GM12875 (cell line): ENCODE results near the gene MDGA2.

Experiments
- H3K4me3 ChIP-seq: one replicate; pipeline ENCODE4 v1.5.1; 2011; ENCODE audit warnings: low read depth, low read length, control low read depth
- TF ChIP-seq, protein P1 (sequence below): IDR thresholded peaks from 2 replicates; pipeline ENCODE4 v1.5.1; 2011; ENCODE audit warnings: low read depth, mild to moderate bottlenecking, control low read depth, inconsistent platforms, low read length, moderate library complexity, borderline replicate concordance; ENCODE audit not compliant: insufficient read depth

The MDGA2 gene

GRCh38 chr14:46840944-46841720 lies 834.3 kb downstream of the MDGA2 start:
- TF ChIP-seq, protein P1, sequence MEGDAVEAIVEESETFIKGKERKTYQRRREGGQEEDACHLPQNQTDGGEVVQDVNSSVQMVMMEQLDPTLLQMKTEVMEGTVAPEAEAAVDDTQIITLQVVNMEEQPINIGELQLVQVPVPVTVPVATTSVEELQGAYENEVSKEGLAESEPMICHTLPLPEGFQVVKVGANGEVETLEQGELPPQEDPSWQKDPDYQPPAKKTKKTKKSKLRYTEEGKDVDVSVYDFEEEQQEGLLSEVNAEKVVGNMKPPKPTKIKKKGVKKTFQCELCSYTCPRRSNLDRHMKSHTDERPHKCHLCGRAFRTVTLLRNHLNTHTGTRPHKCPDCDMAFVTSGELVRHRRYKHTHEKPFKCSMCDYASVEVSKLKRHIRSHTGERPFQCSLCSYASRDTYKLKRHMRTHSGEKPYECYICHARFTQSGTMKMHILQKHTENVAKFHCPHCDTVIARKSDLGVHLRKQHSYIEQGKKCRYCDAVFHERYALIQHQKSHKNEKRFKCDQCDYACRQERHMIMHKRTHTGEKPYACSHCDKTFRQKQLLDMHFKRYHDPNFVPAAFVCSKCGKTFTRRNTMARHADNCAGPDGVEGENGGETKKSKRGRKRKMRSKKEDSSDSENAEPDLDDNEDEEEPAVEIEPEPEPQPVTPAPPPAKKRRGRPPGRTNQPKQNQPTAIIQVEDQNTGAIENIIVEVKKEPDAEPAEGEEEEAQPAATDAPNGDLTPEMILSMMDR = no peak
- no peak overlapping the region for H3K4me3 ChIP-seq

- TF ChIP-seq, protein P1 = no peak
These were observed 855.1 kb downstream of the MDGA2 start for GRCh38 chr14:46820291-46820690.

DNA sequence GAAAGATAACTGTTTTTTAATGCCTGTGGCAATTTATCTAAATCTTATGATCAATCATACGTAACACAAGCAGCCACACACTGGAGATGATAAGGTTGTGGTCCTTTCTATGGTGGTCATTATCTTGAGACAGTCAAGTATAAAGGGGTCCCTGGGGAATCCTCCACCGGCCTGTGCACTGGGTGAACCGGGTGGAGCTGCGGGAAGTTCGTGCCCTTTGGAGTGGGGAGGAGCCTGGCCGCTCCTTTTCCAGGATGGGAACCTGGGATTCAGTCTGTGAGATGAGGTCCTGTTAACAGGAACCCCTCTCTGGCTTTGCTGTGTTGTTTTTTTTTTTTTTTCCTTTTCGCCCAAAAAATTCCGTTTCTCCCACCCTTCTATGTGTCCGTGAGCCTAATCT lies 856.3 kb downstream of the MDGA2 start:
- no peak overlapping the region for H3K4me3 ChIP-seq
- TF ChIP-seq, protein P1 = no peak

More at GRCh38 chr14:46820291-46820690, 855.1 kb downstream of the MDGA2 start:
- H3K4me3 ChIP-seq = no peak overlapping the region

GRCh38 chr14:46818147-46818546 lies 857.3 kb downstream of the MDGA2 start:
- TF ChIP-seq, protein P1 = no peak
- no peak overlapping the region for H3K4me3 ChIP-seq

DNA sequence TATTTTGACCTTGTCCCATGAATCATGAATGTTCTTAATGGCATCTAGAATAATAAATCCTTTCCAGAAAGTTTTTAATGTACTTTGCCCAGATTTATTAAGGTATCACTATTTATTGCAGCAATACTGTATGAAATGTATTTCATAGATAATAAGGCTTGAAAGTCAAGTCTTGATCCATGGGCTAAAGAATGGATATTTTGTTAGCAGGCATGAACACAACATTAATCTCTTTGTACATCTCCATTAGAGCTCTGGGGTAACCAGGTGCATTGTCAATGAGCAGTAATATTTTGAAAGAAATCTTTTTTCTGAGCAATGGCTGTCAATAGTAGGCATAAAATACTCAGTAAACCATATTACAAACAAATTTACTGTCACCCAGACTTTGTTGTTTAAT lies 882.3 kb downstream of the MDGA2 start:
- no peak overlapping the region for H3K4me3 ChIP-seq
- TF ChIP-seq, protein P1 = no peak
